Suprapubic skin (tissue), 4 donors: ENCODE measurements around the gene GAK. TPM values are rescaled to one million over a fixed set of nuclear protein-coding genes. Genes with fewer than 3 reads are reported as not detected.
"Not testable (repeated sequence)": the region's sequence is repeated elsewhere in the genome, so short reads cannot be mapped to it uniquely, and the experiment has no call there.

ENCODE experiments used
- DNase-seq, 2 donors: peaks; one replicate each; pipeline ENCODE4 v3.0.0-alpha.2; 2019; ENCODE audit warnings: low spot score in 2 of 2
- H3K27ac ChIP-seq: fragments of 200-600 bp; sonication (generic); one replicate; pipeline ENCODE4 v1.5.1; 2019
- H3K27me3 ChIP-seq: fragments of 200-600 bp; sonication (generic); one replicate; pipeline ENCODE4 v1.5.1; 2019
- H3K36me3 ChIP-seq: fragments of 200-600 bp; sonication (generic); one replicate; pipeline ENCODE4 v1.5.1; 2019
- H3K4me1 ChIP-seq: fragments of 200-600 bp; sonication (generic); one replicate; pipeline ENCODE4 v1.5.1; 2019
- H3K4me3 ChIP-seq: fragments of 200-600 bp; sonication (generic); one replicate; pipeline ENCODE4 v1.5.1; 2019; ENCODE audit warnings: mild to moderate bottlenecking
- H3K9me3 ChIP-seq: fragments of 200-600 bp; sonication (generic); one replicate; pipeline ENCODE4 v1.5.1; 2019
- EP300 ChIP-seq: sonication (generic); formaldehyde crosslinking; IDR thresholded peaks from one replicate; pipeline ENCODE4 v1.6.1; 2017; ENCODE audit warnings: antibody characterized with exemption
- POLR2A ChIP-seq, 2 donors: fragments of 450-650 bp; IDR thresholded peaks; one replicate each; pipeline ENCODE4 v1.6.1; 2017; ENCODE audit warnings: antibody characterized with exemption in 2 of 2, mild to moderate bottlenecking in 2 of 2, moderate library complexity in 2 of 2
- POLR2AphosphoS5 ChIP-seq, 3 donors: sonication (generic); formaldehyde crosslinking; IDR thresholded peaks; one replicate each; pipeline ENCODE4 v1.6.1; 2017; ENCODE audit warnings: antibody characterized with exemption in 3 of 3
- WGBS: methylation state at CpG from one replicate; pipeline ENCODE4 v1.1.5; 2018; 5-methylcytosine and 5-hydroxymethylcytosine counted together
- total RNA-seq, 4 donors: library from RNA; depleted of rRNA; stranded (reverse); fragments of >200 nt; gene quantifications; one replicate each; pipeline ENCODE4 v1.1.0, GENCODE V29; 2016
- TF ChIP-seq, protein P1 (sequence below), 2 donors: fragments of 200-600 bp in 1 of 2; fragments of 450-650 bp in 1 of 2; sonication (generic) in 1 of 2; IDR thresholded peaks; one replicate each; pipeline ENCODE4 v1.5.1; 2016 to 2019; ENCODE audit warnings: antibody characterized with exemption in 2 of 2, mild to moderate bottlenecking in 1 of 2, moderate library complexity in 1 of 2

GAK gene
- total RNA-seq, 4 donors from 2014 or later = 108 to 166 (median 132) TPM

DNA sequence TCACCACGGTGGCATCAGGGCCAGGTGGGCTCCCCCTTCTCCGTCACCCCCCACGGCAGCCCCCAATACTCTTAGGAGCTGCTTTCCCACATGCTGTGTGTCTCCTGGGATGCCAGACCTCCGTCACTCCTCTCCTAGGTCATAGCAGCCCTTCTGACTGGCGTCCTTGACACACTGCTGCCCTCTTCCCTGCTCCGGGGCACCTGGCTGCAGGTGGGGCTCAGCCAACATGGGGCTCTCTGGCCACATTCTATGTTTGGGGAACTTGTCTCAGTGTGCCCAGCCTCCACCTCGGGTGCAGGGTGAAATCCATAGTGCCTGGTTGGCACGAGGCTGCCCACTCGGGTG lies 14.0 kb upstream of the GAK start:
- peak in 1 of 2 donors; percentile 21 for DNase-seq
- Histone ChIP-seq H3K27me3 (no peaks in the 10 kb centered on the region), H3K4me1 (no peaks in the 10 kb centered on the region), H3K36me3 (peaks cover 5% of the 10 kb centered on the region), H3K4me3 (no peak overlapping the region), H3K9me3 (no peaks in the 10 kb centered on the region), H3K27ac (no peak overlapping the region)
- no peak for TF ChIP-seq POLR2AphosphoS5 (IDR thresholded peaks at IDR 0.05)
- TF ChIP-seq, protein P1, sequence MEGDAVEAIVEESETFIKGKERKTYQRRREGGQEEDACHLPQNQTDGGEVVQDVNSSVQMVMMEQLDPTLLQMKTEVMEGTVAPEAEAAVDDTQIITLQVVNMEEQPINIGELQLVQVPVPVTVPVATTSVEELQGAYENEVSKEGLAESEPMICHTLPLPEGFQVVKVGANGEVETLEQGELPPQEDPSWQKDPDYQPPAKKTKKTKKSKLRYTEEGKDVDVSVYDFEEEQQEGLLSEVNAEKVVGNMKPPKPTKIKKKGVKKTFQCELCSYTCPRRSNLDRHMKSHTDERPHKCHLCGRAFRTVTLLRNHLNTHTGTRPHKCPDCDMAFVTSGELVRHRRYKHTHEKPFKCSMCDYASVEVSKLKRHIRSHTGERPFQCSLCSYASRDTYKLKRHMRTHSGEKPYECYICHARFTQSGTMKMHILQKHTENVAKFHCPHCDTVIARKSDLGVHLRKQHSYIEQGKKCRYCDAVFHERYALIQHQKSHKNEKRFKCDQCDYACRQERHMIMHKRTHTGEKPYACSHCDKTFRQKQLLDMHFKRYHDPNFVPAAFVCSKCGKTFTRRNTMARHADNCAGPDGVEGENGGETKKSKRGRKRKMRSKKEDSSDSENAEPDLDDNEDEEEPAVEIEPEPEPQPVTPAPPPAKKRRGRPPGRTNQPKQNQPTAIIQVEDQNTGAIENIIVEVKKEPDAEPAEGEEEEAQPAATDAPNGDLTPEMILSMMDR (IDR thresholded peaks at IDR 0.05) = no peak
- TF ChIP-seq POLR2A (IDR thresholded peaks at IDR 0.05) = no peak
- no peak for TF ChIP-seq EP300
- WGBS = 71% methylated on average over 7 of the region's 9 CpGs

DNA sequence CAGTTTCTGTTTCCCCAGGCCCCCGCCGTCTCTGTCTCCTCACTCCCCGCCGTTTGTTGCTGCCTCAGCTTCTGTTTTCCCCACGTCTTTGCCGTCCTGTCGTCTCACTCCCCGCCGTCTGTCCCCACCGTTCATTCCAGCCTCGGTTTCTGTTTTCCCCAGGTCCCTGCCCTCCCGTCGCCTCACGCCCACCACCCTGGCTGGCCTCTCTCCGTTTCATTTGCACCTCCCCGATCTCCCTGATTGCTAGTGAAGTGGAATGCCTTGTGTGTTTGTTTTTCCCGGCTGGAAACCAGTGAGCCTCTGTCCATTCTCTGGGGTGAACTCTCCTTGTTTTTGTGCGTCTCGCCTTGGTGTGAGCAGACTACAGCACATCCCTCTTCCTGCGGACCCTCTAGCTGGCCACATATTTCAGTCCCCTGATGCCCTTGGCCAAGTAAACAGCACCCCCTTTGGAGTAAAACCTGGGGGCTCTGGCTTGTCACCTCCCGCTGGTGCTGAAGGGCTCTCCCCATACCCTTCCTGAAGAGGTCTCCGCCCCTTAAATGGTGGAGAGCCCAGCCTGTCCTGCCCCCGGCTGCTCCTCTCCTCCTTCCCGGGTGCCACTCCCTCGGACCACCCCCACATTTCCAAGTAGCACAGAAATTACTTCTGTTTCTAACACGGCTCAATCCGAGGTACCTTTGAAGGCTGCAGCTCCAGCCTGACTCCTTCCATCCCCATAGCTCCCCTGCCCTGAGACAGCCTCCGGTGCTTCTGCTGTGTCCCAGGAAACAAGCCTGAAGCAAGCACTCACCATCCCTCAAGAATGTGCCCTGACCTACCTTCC lies 13.4 kb upstream of the GAK start:
- Histone ChIP-seq H3K27ac (no peak overlapping the region), H3K4me1 (no peaks in the 10 kb centered on the region), H3K9me3 (no peaks in the 10 kb centered on the region), H3K36me3 (peaks cover 5% of the 10 kb centered on the region), H3K4me3 (no peak overlapping the region), H3K27me3 (no peaks in the 10 kb centered on the region)
- WGBS = 78% methylated on average over 28 of the region's 28 CpGs
- DNase-seq = peak in 1 of 2 donors; percentile 70
- no peak for TF ChIP-seq EP300
- TF ChIP-seq POLR2A (IDR thresholded peaks at IDR 0.05) = no peak
- TF ChIP-seq, protein P1 (IDR thresholded peaks at IDR 0.05) = no peak
- no peak for TF ChIP-seq POLR2AphosphoS5 (IDR thresholded peaks at IDR 0.05)

DNA sequence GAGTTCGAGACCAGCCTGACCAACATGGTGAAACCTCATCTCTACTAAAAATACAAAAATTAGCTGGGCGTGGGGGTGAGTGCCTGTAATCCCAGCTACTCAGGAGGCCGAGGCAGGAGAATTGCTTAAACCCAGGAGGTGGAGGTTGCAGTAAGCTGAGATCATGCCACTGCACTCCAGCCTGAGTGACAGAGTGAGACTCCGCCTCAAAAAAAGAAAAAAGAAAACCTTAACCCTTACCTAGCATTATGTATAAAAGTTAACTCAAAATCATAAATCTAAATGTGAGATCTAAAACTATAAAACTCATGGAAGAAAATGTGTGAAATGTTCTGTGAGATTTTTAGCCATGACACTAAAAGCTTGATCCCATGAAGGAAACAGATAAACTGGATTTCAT lies 7.4 kb upstream of the GAK start:
- H3K9me3 ChIP-seq, H3K27me3 ChIP-seq, H3K27ac ChIP-seq, H3K4me3 ChIP-seq, H3K36me3 ChIP-seq, DNase-seq, H3K4me1 ChIP-seq: not testable (repeated sequence)
- 85% methylated on average over 4 of the region's 4 CpGs for WGBS

DNA sequence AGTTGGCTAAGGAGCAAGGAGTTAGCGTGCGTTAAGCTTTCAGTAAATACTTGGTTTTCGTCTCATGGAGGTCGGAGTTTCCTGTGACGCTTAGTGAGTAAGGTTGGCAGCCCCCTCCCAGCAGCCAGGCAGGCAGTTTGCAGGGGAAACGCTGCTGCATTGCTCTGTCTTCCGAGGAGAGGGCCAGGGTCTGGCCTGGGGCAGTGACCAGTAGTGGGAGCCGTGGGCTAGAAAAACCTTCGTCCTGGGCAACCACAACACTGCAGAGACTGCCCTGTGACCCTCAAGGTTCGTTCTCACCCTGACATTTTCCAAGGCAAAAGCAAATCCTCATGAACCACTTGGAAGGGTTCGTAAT lies 576 bp upstream of the GAK start:
- no peaks in the 10 kb centered on the region for H3K9me3 ChIP-seq
- no peaks in the 10 kb centered on the region for H3K27me3 ChIP-seq
- WGBS = 17% methylated on average over 4 of the region's 11 CpGs
- H3K4me1 ChIP-seq = peaks cover 48% of the 10 kb centered on the region
- peak overlapping the region; percentile 92 for H3K27ac ChIP-seq
- H3K4me3 ChIP-seq = peak overlapping the region; percentile 96
- TF ChIP-seq POLR2A (IDR thresholded peaks at IDR 0.05) (no peak), POLR2AphosphoS5 (IDR thresholded peaks at IDR 0.05) (no peak), EP300 (no peak)
- TF ChIP-seq, protein P1 (IDR thresholded peaks at IDR 0.05) = no peak
- no peaks in the 10 kb centered on the region for H3K36me3 ChIP-seq
- DNase-seq = peak in 1 of 2 donors; percentile 69

DNA sequence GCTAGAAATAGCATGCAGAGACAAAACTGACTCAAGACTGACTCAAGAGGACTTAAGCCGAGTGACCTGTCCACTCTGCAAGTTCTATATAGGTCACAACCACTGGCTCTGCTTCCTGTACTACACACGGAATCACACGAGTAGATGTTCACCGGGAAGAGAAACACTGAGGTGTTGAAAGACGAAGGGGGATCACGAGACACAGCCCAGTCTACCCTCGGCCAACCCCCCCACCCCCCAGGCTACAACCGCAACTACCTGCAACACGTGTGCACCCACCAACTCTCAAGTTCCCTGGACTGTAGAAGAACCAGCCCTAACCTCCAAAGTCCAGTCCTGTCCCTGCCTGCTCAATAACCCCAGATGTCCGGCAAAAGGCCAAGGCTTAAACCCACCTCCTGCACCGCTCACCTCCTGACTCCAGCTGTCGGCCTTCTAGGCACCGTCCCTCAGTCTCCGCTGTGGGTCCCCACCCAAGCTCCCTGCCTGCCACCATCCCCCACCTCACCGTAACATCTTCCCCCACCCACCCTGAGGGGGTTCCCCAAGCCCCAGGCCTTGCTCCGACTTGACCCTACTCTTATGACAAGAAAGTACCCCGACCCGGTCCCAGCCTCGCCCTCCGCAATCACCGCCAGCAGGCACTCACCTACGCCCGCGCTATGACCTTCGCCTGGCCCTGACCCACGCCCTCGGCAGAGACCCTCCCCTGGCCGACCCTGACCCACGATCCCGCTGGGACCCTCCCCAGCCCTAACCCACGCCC lies 739 bp downstream of the GAK start:
- DNase-seq = peak in 1 of 2 donors; percentile 81
- TF ChIP-seq POLR2AphosphoS5 (IDR thresholded peaks at IDR 0.05) (no peak), POLR2A (IDR thresholded peaks at IDR 0.05) (no peak), EP300 (no peak)
- TF ChIP-seq, protein P1 (IDR thresholded peaks at IDR 0.05) = no peak
- Histone ChIP-seq H3K27ac (peak overlapping the region; percentile 92), H3K4me3 (peak overlapping the region; percentile 96), H3K27me3 (no peaks in the 10 kb centered on the region), H3K36me3 (no peaks in the 10 kb centered on the region), H3K4me1 (peaks cover 52% of the 10 kb centered on the region), H3K9me3 (no peaks in the 10 kb centered on the region)
- WGBS = 3% methylated on average over 22 of the region's 31 CpGs
